ENCODE measurements around the gene ZNF699. TPM values are rescaled to one million over a fixed set of nuclear protein-coding genes. Genes with fewer than 3 reads are reported as not detected.
"Not testable (repeated sequence)": the region's sequence is repeated elsewhere in the genome, so short reads cannot be mapped to it uniquely, and the experiment has no call there.

ZNF699 gene
- 5.3 and 7.3 TPM in 2 replicates for polyA plus RNA-seq (2014; cell fraction: cytosol; rRNA removed)
- polyA plus RNA-seq (2014; cell fraction: nucleus; rRNA removed) = 3.2 and 9.0 TPM in 2 replicates

DNA sequence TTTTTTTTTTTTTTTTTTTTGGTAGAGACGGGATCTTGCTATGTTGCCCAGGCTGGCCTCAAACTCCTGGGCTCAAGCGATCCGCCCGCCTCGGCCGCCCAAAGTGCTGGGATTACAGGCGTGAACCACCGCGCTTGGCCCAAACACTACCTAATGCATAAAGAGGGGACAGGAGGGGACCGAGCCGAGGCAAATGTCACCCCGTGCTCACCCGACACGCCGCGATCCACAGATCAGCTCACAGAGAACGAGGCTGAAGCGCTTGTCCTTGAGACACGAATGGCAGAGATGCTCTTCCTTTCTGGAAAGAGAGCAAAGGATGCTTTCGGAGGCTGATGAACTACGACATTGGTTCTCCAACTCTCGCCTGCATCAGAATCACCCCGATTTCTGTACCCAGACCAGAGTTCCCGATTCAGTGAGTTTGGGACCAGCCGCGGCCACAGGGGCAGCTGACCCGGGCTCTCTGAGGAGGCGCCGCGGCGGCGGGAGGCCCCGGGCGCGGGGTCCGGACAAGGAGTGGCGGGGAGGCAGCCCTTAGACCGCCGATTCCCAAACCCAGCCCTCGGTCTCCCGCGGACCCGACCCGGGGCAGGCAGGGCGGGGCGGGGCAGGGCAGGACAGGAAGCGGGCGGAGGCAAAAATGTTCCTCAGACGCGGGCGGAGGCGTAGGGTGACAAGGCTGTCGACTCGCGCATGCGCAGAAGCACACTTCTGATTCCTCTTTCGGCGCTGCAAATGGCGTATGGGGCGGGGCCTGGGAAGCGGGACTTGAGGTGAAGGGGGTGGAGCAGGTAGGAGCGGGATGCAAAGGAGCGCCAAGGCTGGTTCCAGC is at the start of gene ZNF699:
TSS of gene ZNF699 (minus strand) at position 700 of the 835 bp plus-strand sequence. CDS start 4,719 bp downstream, outside the sequence.
- DNase-seq (ENCODE audit: low spot score) = peak; percentile 97

DNA sequence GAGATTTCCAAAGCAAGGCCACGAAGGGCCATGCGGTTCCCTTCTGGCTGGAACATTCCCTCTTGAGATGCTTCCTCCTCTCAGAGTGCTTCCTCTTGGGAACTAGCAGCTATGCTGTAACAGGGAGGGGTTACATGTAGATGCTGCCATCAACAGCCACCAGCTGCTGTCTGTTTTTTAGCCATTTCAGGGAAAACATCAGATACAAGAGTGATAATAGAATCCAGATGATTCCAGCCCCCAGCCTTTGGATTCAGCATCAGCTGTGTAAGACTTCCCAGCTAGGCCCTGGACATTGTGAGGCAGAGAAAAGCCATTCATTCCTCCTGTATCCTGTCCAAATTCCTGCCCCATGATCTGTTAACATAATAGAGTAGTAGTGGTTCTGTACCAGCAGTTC is 45.0 kb upstream of the ZNF699 start:
- peak; percentile 35 for DNase-seq (ENCODE audit: low spot score)

- DNase-seq (ENCODE audit: low spot score) = no peak
Observed at GRCh38 chr19:9353011-9353410, 43.4 kb upstream of the ZNF699 start.

- no peak for DNase-seq (ENCODE audit: low spot score)
Observed at GRCh38 chr19:9352505-9352904, 42.9 kb upstream of the ZNF699 start.

DNA sequence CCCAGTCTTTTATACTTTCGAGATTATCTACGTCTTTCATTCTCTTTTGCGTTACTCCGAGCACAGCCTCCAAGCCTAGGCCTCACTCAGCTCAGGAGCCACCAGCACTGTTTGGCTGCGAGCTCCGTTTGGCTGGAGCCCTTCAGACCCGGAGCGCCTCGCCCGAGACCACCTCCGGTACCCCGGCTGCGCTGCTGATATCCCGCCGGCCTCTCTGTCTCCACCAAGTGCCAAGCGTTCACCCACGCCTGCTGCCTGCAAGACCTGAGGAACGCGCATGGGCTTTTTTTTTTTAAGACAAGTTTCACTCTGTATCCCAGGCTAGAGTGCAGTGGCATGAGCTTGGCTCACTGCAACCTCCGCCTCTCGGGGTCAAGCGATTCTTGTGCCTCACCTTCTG is 39.0 kb upstream of the ZNF699 start:
- no peak for DNase-seq (ENCODE audit: low spot score)

- no peak for DNase-seq (ENCODE audit: low spot score)
Observed at GRCh38 chr19:9348253-9348652, 38.6 kb upstream of the ZNF699 start.

GRCh38 chr19:9345005-9345404 is 35.4 kb upstream of the ZNF699 start:
- no peak for DNase-seq (ENCODE audit: low spot score)

- DNase-seq (ENCODE audit: low spot score) = no peak
Observed at GRCh38 chr19:9342610-9343304, 33.1 kb upstream of the ZNF699 start.

- DNase-seq (ENCODE audit: low spot score) = no peak
Observed at GRCh38 chr19:9329999-9330398, 20.4 kb upstream of the ZNF699 start.

DNA sequence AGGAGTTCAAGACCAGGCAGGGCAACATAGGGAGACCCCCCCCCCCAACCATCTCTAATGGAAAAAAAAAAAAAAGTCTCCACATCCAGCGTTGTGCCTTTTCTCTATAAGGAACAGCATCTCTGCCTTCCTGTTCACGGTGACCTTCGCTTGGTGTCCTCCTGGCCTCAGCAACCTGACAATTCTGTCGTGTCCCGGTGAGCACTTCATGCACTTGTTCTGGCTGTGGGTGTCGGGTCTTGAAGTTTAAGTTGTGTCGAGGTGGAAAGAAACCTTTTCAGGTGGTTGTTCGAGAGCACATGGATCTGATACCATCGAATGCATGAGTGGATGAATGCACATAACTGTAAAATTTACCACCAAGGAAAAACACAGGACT is 14.9 kb upstream of the ZNF699 start:
- DNase-seq (ENCODE audit: low spot score) = peak; percentile 13

DNA sequence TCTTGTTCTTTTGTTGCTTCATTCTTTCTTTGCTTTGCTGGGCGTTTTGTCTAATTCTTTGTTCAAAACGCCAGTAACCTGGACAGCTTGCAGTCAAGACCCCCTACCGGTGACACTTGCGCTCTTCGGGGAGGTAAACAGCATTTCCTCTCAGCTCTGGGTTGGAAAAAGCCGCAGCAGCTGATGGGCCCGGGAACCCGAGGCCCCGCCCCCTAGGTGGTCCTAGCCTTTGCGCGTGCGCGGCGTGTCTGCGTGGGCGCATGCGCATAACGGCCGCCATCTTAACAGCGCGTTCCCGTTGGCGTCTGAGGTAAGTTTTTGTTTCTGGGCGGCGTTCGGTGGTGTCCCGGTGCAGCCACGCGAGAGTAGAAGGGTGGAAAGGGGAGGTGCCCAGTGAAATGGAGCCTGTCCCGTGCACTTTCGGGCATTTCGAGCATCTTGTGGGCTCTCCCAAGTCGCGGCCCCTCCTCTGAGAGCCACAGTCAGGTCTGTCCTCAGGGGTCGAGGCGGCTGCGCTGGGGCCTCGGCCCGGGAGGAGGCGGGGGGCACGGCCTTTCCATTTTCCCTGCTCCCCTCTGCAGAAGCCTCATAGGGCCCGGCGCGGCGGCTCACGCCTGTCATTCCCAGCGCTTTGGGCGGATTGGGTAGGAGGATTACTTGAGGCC is 14.4 kb upstream of the ZNF699 start, which contains the start of gene ZNF559:
TSS of gene ZNF559 (plus strand) at position 261 of the 665 bp plus-strand sequence. CDS start 14,371 bp downstream, outside the sequence.
- DNase-seq (ENCODE audit: low spot score) = peak; percentile 94

- peak; percentile 84 for DNase-seq (ENCODE audit: low spot score)
Observed at GRCh38 chr19:9323557-9323918, 13.9 kb upstream of the ZNF699 start.

GRCh38 chr19:9322201-9322600 is 12.6 kb upstream of the ZNF699 start:
- DNase-seq (ENCODE audit: low spot score) = not testable (repeated sequence)

DNA sequence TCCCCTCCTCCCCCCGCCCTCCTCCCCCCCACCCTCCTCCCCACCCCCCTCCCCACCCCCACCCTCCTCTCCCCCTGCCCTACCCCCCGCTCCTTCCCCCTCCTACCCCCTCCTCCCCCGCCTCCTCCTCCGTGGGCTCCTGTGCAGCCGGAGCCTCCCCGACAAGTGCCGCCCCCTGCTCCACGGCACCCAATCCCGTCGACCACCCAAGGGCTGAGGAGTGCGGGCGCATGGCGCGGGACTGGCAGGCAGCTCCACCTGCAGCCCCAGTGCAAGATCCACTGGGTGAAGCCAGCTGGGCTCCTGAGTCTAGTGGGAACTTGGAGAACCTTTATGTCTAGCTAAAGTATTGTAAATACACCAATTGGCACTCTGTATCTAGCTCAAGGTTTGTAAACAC is 12.1 kb upstream of the ZNF699 start:
- not testable (repeated sequence) for DNase-seq (ENCODE audit: low spot score)

DNA sequence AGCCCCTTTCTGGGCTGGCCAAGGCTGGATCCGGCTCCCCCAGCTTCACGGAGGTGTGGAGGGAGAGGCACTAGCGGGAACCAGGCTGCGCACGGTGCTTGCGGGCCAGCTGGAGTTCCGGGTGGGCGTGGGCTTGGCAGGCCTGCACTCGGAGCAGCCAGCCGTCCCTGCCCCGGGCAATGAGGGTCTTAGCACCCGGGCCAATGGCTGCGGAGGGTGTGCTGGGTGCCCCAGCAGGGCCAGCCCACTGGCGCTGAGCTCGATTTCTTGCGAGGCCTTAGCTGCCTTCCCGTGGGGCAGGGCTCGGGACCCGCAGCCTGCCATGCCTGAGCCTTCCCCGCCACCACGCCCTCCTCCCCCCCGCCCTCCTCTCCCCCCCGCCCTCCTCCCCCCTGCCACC is 11.7 kb upstream of the ZNF699 start:
- DNase-seq (ENCODE audit: low spot score) = no peak

GRCh38 chr19:9313756-9314155 is 4.1 kb upstream of the ZNF699 start:
- DNase-seq (ENCODE audit: low spot score) = no peak

DNA sequence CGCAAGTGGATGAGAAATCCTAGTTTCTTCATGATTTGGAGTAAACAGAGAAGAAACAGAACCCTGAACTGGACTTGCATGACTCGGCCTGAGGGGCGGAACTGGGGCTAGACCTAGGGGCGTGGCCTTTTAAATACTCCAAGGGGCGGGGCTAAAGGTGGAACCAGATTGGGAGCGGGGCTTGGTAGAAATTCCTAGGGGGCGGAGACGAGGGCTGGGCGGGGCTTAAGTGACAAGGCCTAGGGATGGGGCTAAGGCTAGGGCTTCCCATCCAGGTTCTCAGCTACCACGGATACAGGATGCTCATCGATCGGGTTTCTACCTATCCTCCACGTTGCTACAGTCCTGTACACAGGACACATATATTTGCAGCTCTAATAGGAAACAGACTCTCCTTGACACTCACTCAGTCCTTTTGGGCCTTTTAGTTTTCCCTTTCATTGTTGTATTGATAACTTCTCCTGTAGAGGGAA is 372 bp upstream of the ZNF699 start:
- DNase-seq (ENCODE audit: low spot score) = peak; percentile 91

- no peak for DNase-seq (ENCODE audit: low spot score)
Observed at GRCh38 chr19:9308091-9308770, 1.4 kb downstream of the ZNF699 start.

GRCh38 chr19:9306443-9306842 is 3.2 kb downstream of the ZNF699 start:
- no peak for DNase-seq (ENCODE audit: low spot score)

DNA sequence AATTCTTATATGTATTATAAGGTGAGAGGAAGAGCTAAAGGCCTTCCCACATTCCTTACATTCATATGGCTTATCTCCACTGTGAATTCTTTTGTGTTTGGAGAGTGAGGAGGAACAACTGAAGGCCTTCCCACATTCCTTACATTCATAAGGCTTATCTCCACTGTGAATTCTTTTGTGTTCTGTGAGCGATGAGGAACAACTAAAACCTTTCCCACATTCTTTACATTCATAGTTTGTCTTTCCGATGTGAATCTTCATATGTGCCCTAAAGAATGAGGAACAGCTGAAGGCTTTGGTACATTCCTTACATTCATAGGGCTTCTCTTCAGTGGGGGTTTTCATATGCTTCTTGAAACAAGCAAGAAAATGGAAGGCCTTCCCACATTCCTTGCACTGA is 13.3 kb downstream of the ZNF699 start:
- DNase-seq (ENCODE audit: low spot score) = no peak

GRCh38 chr19:9295411-9295849 is 14.2 kb downstream of the ZNF699 start:
- no peak for DNase-seq (ENCODE audit: low spot score)
